BJ (cell line): ENCODE data around the gene MED31. TPM values are rescaled to one million over a fixed set of nuclear protein-coding genes. Genes with fewer than 3 reads are reported as not detected.

ENCODE experiments used
- CTCF ChIA-PET: fragments of 350-600 bp; formaldehyde crosslinking; extraction: SDS; loops from one replicate; lab custom pipeline; 2021; ENCODE audit warnings: antibody characterized with exemption, inconsistent platforms; lab: Yijun Ruan, JAX
- POLR2A ChIA-PET: fragments of 300-600 bp; sonication (Branson Sonifier 250); formaldehyde crosslinking; extraction: SDS; loops from one replicate; lab custom pipeline; 2021; ENCODE audit warnings: antibody characterized with exemption; lab: Charles Lee
- DNase-seq: peaks from one replicate; pipeline ENCODE4 v3.0.0-alpha.2; 2011; ENCODE audit warnings: low read depth
- H3K27me3 ChIP-seq: 2 replicates; pipeline ENCODE4 v1.6.0; 2011; ENCODE audit warnings: low read length; ENCODE audit not compliant: control insufficient read depth, insufficient read depth
- H3K36me3 ChIP-seq: 2 replicates; pipeline ENCODE4 v1.5.1; 2011; ENCODE audit warnings: low read length; ENCODE audit not compliant: control insufficient read depth, insufficient read depth
- H3K4me3 ChIP-seq: 2 replicates; pipeline ENCODE4 v1.5.1; 2011; ENCODE audit warnings: low read depth, mild to moderate bottlenecking, control low read depth, low read length
- CTCF ChIP-seq: IDR thresholded peaks from 2 replicates; pipeline ENCODE4 v1.5.1; 2011; ENCODE audit warnings: low read depth, mild to moderate bottlenecking, control low read depth, inconsistent platforms, low read length, moderate library complexity; ENCODE audit not compliant: insufficient read depth
- polyA plus RNA-seq: library from polyadenylated mRNA; depleted of rRNA; stranded (reverse); fragments of >200 nt; gene quantifications from 2 replicates; pipeline ENCODE4 v1.2.3, GENCODE V29; 2011

The MED31 gene
- polyA plus RNA-seq, 1 experiment: 6.9 TPM

DNA sequence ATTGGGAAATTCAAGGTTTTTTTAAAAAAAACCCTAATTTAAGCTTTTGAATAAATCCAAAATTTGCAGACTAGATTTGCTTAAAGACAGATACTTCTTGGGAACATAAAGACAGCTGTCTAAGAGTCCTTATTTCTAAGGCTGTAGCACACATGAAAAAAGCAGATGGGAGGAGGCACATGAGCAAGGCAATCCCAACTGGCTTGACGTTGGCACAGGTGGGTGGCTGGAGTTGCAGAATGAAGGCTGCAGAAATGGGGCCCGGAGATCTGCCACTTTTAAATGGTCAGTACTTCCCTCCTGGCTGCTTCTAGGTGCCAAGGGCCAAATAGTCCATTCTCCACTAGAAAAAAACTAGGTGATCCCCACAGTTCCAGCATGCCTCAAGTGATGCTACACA lies 15.3 kb downstream of the MED31 start:
- DNase-seq: no peak
- no peak for TF ChIP-seq CTCF
- POLR2A ChIA-PET: no interaction called here
- no peak overlapping the region for H3K4me3 ChIP-seq
- H3K27me3 ChIP-seq: no peaks in the 10 kb centered on the region
- CTCF ChIA-PET: interaction anchor here (1.5 kb wide), 1 partner anchor 163 kb away, joined by 6 read pairs; no protein-coding TSS in a partner anchor
- peaks cover 2% of the 10 kb centered on the region; the same call in 1 of the 2 replicates for H3K36me3 ChIP-seq

DNA sequence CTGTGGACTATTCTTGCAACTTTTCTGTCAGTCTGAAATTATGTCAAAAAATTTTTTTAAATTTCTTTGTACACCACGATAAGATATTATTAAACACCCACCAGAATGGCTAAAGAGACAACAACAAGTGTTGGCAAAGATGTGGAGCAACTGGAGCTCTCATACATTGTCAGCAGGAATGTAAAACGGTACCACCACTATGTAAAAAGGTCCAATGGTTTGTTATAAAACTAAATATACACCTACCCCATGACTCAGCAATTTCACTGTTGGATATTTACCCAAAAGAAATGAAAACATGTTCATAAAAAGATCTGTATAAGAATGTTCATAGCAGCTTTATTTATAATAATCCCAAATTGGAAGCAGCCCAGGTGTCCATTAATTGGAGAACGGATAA lies 18.1 kb downstream of the MED31 start:
- H3K27me3 ChIP-seq: no peaks in the 10 kb centered on the region
- CTCF ChIA-PET: no interaction called here
- TF ChIP-seq CTCF: no peak
- POLR2A ChIA-PET: no interaction called here
- DNase-seq: no peak
- H3K36me3 ChIP-seq: peaks cover 2% of the 10 kb centered on the region; the same call in 1 of the 2 replicates
- H3K4me3 ChIP-seq: no peak overlapping the region

DNA sequence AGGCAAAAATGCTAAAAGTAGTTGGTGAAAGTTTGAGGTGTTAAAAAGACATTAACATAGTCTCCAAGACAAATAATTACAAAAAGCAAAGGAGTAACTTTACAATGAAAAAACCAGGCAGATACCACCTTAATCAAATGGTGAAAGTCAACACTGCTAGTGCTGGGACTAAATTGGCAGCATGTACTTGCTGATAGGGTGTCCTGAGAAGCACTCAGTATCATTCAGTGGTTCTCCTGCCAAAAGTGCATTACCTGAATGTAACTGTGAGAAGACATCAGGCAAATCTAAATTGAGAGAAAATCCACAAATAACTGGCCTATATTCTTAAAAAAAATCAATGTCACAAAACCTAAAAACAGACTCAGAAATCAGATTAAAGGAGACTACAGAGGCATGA lies 18.9 kb downstream of the MED31 start:
- TF ChIP-seq CTCF: no peak
- ChIA-PET POLR2A (no interaction called here), CTCF (no interaction called here)
- Histone ChIP-seq H3K27me3 (no peaks in the 10 kb centered on the region), H3K36me3 (peaks cover 2% of the 10 kb centered on the region; the same call in 1 of the 2 replicates), H3K4me3 (no peak overlapping the region)
- no peak for DNase-seq

- Histone ChIP-seq H3K4me3 (no peak overlapping the region), H3K36me3 (peaks cover 2% of the 10 kb centered on the region; the same call in 1 of the 2 replicates), H3K27me3 (no peaks in the 10 kb centered on the region)
- CTCF ChIA-PET: interaction anchor here (1.0 to 1.5 kb wide), 2 partner anchors 12 kb away, joined by 3 to 4 read pairs; no protein-coding TSS in a partner anchor
- no peak for DNase-seq
- TF ChIP-seq CTCF: no peak
- POLR2A ChIA-PET: no interaction called here
Observed at GRCh38 chr17:6630390-6630789, 21.0 kb downstream of the MED31 start.

GRCh38 chr17:6627019-6627418 lies 24.4 kb downstream of the MED31 start:
- TF ChIP-seq CTCF: no peak
- POLR2A ChIA-PET: no interaction called here
- CTCF ChIA-PET: interaction anchor here (1.6 kb wide), 1 partner anchor 164 kb away, joined by 3 read pairs; no protein-coding TSS in a partner anchor
- DNase-seq: no peak
- H3K36me3 ChIP-seq: peaks cover 1% of the 10 kb centered on the region; the same call in 1 of the 2 replicates
- no peaks in the 10 kb centered on the region for H3K27me3 ChIP-seq
- no peak overlapping the region for H3K4me3 ChIP-seq
